HG02840 (cell line): ENCODE data around the gene NRG3.
"Not testable (repeated sequence)": the region's sequence is repeated elsewhere in the genome, so short reads cannot be mapped to it uniquely, and the experiment has no call there.

Source experiments
- ATAC-seq: cut with Tn5 transposase; IDR thresholded peaks from one replicate; pipeline ENCODE4 v1.9.1; 2021; ENCODE audit warnings: mild to moderate bottlenecking, moderate library complexity, moderate number of reproducible peaks; ENCODE audit not compliant: unreplicated experiment, low FRiP score

The NRG3 gene

GRCh38 chr10:81950358-81950757, 75.4 kb downstream of the NRG3 start:
- no peak for ATAC-seq

- ATAC-seq: no peak
Observed at GRCh38 chr10:81953420-81953819, 78.4 kb downstream of the NRG3 start.

- no peak for ATAC-seq
Observed at GRCh38 chr10:81957976-81958375, 83.0 kb downstream of the NRG3 start.

GRCh38 chr10:81959016-81959415, 84.0 kb downstream of the NRG3 start:
- no peak for ATAC-seq

- no peak for ATAC-seq
Observed at GRCh38 chr10:81961451-81962184, 86.6 kb downstream of the NRG3 start.

GRCh38 chr10:81963606-81964005, 88.6 kb downstream of the NRG3 start:
- ATAC-seq: no peak

- no peak for ATAC-seq
Observed at GRCh38 chr10:81967716-81968115, 92.7 kb downstream of the NRG3 start.

- ATAC-seq: no peak
Observed at GRCh38 chr10:81969136-81969535, 94.1 kb downstream of the NRG3 start.

- ATAC-seq: no peak
Observed at GRCh38 chr10:81978238-81978637, 103.2 kb downstream of the NRG3 start.

GRCh38 chr10:81981724-81982123, 106.7 kb downstream of the NRG3 start:
- ATAC-seq: no peak

GRCh38 chr10:81984428-81984827, 109.4 kb downstream of the NRG3 start:
- ATAC-seq: no peak

- ATAC-seq: no peak
Observed at GRCh38 chr10:81995254-81995653, 120.3 kb downstream of the NRG3 start.

- ATAC-seq: no peak
Observed at GRCh38 chr10:81996927-81997326, 121.9 kb downstream of the NRG3 start.

- ATAC-seq: no peak
Observed at GRCh38 chr10:82020999-82021398, 146.0 kb downstream of the NRG3 start.

GRCh38 chr10:82027711-82028110, 152.7 kb downstream of the NRG3 start:
- no peak for ATAC-seq

GRCh38 chr10:82037076-82037475, 162.1 kb downstream of the NRG3 start:
- no peak for ATAC-seq

- no peak for ATAC-seq
Observed at GRCh38 chr10:82038587-82038986, 163.6 kb downstream of the NRG3 start.

GRCh38 chr10:82040336-82040735, 165.3 kb downstream of the NRG3 start:
- no peak for ATAC-seq

GRCh38 chr10:82041018-82041417, 166.0 kb downstream of the NRG3 start:
- ATAC-seq: no peak

GRCh38 chr10:82056391-82056790, 181.4 kb downstream of the NRG3 start:
- ATAC-seq: no peak

- not testable (repeated sequence) for ATAC-seq
Observed at GRCh38 chr10:82067192-82067591, 192.2 kb downstream of the NRG3 start.

- ATAC-seq: no peak
Observed at GRCh38 chr10:82068501-82068900, 193.5 kb downstream of the NRG3 start.

- ATAC-seq: no peak
Observed at GRCh38 chr10:82071231-82071630, 196.2 kb downstream of the NRG3 start.
